Natural killer cell treated with Interleukin-12 subunit alpha and Interleukin-12 subunit beta and Interleukin-15 and Interleukin-18, amount 100 ng/mL, for 72 hours (primary cell): Measurements from ENCODE around the gene H1-8. TPM values are rescaled to one million over a fixed set of nuclear protein-coding genes. Genes with fewer than 3 reads are reported as not detected.
A peak's percentile ranks its signal among the peaks of the same experiment; 100 is the strongest.

Experiments used
- ATAC-seq, 2 donors: fragments of 150-1000 bp; cut with Tn5 transposase in 1 of 2; sonication (Bioruptor Pico), chemical (Tn5 transposase) in 1 of 2; 2 replicates each; pipeline ENCODE4 v1.10.0; 2021
- DNase-seq: peaks from one replicate; pipeline ENCODE4 v3.0.0; 2022; ENCODE audit warnings: low spot score
- H3K27ac Mint-ChIP-seq, 2 donors: 1 replicate in 1 of 2; 2 replicates in 1 of 2; pipeline ENCODE4 v1.8.0; 2022; ENCODE audit warnings: mixed read lengths in 2 of 2, mild to moderate bottlenecking in 1 of 2, moderate library complexity in 1 of 2
- H3K27me3 Mint-ChIP-seq, 2 donors: 1 replicate in 1 of 2; 2 replicates in 1 of 2; pipeline ENCODE4 v1.8.0; 2022; ENCODE audit warnings: mixed read lengths in 2 of 2
- H3K36me3 Mint-ChIP-seq: one replicate; pipeline ENCODE4 v1.8.0; 2022; ENCODE audit warnings: mixed read lengths
- H3K4me1 Mint-ChIP-seq, 2 donors: 1 replicate in 1 of 2; 2 replicates in 1 of 2; pipeline ENCODE4 v1.8.0; 2022; ENCODE audit warnings: low read depth in 2 of 2, mixed read lengths in 2 of 2, mild to moderate bottlenecking in 1 of 2
- H3K4me3 Mint-ChIP-seq: one replicate; pipeline ENCODE4 v1.8.0; 2022; ENCODE audit warnings: mixed read lengths
- H3K9me3 Mint-ChIP-seq: 2 replicates; pipeline ENCODE4 v1.8.0; 2022; ENCODE audit warnings: mixed read lengths
- total RNA-seq, 2 donors: library from RNA; stranded (reverse); gene quantifications; one replicate each; pipeline ENCODE4 v1.2.3, GENCODE V29; 2022

H1-8 gene
- total RNA-seq, 2 donors from 2014 or later: not detected

DNA sequence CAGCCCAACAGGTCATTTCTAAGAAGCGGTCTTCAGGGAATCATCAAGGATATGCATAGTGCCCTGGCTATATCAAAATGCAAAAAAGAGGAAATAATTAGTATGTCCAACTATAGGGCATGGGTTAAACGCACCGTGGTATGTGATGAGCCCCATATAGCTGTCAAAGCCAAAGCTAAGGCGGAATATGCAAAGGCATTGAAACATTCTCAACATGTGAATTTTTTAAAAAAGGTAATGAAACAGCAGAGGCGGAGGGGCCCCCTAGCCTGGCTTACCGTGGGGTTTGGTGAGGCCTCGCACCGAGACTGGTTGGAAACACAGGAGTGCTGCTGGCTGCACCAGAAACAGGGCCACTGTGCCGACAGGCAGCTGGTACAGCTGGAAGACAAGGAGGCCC is 40.3 kb downstream of the H1-8 start:
- peaks cover 5 to 17% of the 10 kb centered on the region in 2 donors for H3K4me1 Mint-ChIP-seq
- no peak for ATAC-seq
- no peak overlapping the region for H3K4me3 Mint-ChIP-seq
- no peaks in the 10 kb centered on the region for H3K36me3 Mint-ChIP-seq
- H3K27ac Mint-ChIP-seq: no peak overlapping the region
- H3K27me3 Mint-ChIP-seq: no peaks in the 10 kb centered on the region
- H3K9me3 Mint-ChIP-seq: no peaks in the 10 kb centered on the region
- no peak for DNase-seq

DNA sequence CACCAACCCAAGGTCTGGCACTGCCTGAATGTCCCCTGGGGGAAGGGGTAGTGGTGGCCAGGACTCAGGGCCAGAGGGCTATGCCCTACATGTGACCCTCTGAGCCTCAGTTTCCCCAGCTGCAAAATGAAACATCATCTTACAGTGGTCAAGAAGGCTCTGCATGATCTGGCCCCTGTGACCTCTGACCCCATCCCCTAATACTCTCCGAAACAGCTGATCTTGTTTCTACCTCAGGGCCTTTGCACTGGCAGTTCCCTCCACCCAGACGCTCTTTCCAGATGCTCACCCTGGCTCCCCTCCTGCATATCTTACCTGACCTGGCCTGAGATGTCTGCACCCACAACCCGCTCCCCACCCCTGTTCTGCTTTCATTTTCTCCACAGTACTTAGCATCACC is 41.7 kb downstream of the H1-8 start:
- Mint-ChIP-seq H3K4me1 (peaks cover 5 to 11% of the 10 kb centered on the region in 2 donors), H3K9me3 (no peaks in the 10 kb centered on the region), H3K4me3 (no peak overlapping the region), H3K27ac (no peak overlapping the region), H3K36me3 (no peaks in the 10 kb centered on the region), H3K27me3 (no peaks in the 10 kb centered on the region)
- ATAC-seq (no peak), DNase-seq (no peak)

DNA sequence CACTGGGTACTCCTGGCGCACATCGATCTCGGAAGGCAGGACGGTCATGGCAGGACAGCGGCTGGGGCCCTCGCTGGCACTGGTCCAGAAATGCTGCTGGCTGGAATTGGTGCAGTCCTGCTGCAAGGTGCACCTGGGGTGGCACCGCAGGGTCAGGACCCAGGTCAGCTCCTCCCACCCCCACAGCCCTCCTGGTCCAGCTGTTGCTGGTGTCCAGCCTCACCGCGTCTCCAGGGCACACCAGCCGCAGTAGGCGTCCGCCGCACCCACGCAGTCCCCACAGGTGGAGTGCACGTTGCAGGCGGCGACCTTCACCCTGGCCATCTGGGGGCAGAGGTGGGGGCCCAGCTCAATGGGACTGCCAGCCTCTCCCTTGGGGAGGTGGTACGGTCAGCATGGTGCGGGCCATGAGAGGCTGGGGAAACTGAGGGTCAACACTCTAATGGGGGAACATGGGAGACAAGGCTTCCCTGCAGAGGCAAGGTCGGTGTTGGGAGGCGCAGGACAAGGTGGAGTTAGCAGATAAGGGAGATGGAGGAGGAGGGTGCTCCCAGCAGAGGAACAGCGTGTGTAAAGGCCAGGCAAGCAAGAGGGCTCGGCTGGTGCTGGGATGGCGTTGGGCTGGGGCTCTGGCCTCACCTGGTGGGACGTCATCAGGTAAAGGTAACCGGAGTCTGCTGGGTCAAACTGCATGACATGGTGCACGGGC is 43.1 kb downstream of the H1-8 start:
- H3K27me3 Mint-ChIP-seq: no peaks in the 10 kb centered on the region
- H3K4me3 Mint-ChIP-seq: no peak overlapping the region

DNA sequence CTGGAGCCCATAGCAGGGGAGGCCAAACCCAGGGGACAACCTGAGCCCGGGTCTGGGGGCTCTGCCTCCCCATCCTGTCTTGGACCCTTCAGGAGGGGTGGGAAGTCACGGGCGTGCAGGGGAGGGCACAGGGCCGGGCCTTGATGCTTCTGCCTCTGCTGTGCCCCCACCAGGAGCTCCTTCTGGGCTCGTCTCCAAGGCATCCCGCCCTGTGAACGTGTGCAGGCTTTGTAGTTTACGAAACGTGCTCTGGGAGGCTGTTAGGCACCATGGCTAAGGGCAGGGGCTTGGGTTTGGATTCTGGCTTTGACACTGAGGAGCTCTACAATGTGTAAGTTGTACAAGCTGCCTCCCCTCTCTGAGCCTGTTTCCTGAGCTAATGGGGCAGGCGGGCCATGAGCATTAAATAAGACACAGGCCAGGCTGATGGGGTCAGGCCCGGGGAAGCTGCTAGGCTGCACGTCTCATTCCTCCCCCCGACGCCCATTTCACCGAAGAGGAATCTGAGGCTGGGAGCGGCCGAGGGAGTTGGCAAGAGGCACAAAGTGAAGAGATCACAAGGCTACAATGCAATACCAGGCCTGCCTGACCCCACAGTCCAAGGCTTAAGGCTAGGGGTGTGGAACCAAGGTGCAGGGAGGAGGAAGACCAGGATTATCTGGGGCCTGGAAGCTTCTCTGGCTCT is 43.9 kb downstream of the H1-8 start:
- Mint-ChIP-seq H3K27ac (no peak overlapping the region), H3K4me3 (no peak overlapping the region), H3K4me1 (peaks cover 13 to 17% of the 10 kb centered on the region in 2 donors), H3K27me3 (no peaks in the 10 kb centered on the region), H3K9me3 (no peaks in the 10 kb centered on the region), H3K36me3 (no peaks in the 10 kb centered on the region)
- ATAC-seq (no peak), DNase-seq (no peak)

More for the DNA sequence above, 43.1 kb downstream of the H1-8 start:
- ATAC-seq: no peak
- H3K4me1 Mint-ChIP-seq: peaks cover 5 to 13% of the 10 kb centered on the region in 2 donors
- H3K27ac Mint-ChIP-seq: no peak overlapping the region
- H3K36me3 Mint-ChIP-seq: no peaks in the 10 kb centered on the region
- no peaks in the 10 kb centered on the region for H3K9me3 Mint-ChIP-seq
- DNase-seq: no peak

DNA sequence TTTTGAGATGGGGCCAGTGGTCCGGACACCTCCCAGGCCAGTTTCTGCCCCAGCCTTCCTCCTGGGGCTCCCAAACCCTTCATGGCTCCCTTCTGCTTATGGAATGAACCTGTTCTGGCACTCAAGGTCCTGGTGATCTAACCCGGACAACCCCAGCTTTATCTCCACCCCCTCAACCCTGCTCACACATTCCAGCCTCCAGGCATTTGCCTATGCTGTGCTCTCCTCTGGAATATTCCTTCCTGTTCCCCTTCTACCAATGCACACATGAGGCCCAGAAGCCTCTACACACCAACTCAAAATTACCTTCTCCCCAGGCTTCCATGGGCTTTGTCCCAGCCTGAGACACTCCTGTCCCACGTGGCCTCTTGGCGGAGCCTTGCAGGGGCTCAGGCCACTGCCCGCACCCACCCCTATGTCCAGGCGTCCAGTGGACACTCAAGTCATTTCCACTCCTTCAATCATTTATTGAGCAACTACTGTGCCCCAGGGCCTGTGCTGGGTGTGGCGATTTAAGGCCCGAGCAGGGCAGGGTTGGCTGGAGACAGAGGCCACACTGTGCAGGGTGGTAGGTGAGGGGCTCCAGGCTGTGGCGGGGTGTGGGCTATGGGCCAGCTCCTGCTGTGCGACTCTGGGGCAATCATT is 44.7 kb downstream of the H1-8 start:
- H3K4me1 Mint-ChIP-seq: peaks cover 16 to 20% of the 10 kb centered on the region in 2 donors
- H3K9me3 Mint-ChIP-seq: no peaks in the 10 kb centered on the region
- H3K27me3 Mint-ChIP-seq: no peaks in the 10 kb centered on the region
- H3K4me3 Mint-ChIP-seq: no peak overlapping the region
- H3K36me3 Mint-ChIP-seq: no peaks in the 10 kb centered on the region
- no peak for ATAC-seq
- no peak for DNase-seq
- H3K27ac Mint-ChIP-seq: no peak overlapping the region

DNA sequence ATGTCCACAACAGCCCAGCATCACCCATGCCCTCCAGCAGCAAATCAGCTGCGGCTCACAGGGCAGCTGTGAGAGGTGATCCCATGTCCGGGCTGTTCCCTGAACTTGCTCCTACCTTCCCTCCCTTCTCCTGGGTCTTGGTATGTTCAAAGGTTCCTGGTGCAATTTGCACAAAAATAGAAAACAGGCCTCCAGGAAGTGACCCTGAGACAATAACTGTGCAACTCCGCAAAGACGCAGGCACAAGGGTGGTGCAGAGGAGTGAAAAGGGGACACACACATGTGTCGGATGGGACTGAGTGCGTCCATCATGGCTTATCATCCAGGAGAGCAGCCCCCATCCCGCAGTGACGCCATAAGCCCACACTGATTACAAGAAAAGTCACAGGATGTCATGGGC is 47.2 kb downstream of the H1-8 start:
- Mint-ChIP-seq H3K4me3 (no peak overlapping the region), H3K4me1 (peaks cover 33 to 37% of the 10 kb centered on the region in 2 donors), H3K27me3 (peaks cover 0 to 2% of the 10 kb centered on the region in 2 donors), H3K36me3 (no peaks in the 10 kb centered on the region), H3K27ac (no peak overlapping the region), H3K9me3 (no peaks in the 10 kb centered on the region)
- no peak for DNase-seq
- ATAC-seq: no peak

DNA sequence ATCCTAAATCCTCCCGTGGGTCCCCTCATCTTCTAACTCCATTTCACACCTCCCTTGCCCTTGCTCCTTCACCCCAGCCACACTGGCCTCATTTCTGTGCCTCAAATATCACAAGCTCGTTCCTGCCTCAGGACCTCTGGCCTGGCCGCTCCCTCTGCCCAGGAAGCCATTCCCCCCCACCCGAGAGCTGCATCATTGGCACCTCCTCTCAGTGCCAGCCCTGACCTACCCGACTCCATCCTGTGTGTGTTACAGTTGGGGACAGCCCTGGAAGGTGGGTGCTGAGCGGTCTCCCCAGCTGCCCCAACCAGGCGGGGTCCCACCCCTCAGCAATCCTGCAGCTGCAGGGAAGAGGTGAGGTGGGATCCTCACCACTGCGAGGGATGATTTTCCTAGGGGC is 49.0 kb downstream of the H1-8 start:
- H3K9me3 Mint-ChIP-seq: no peaks in the 10 kb centered on the region
- DNase-seq (no peak), ATAC-seq (no peak)
- peaks cover 33 to 43% of the 10 kb centered on the region in 2 donors for H3K4me1 Mint-ChIP-seq
- H3K36me3 Mint-ChIP-seq: no peaks in the 10 kb centered on the region
- peaks cover 0 to 2% of the 10 kb centered on the region in 2 donors for H3K27me3 Mint-ChIP-seq
- H3K4me3 Mint-ChIP-seq: no peak overlapping the region
- no peak overlapping the region for H3K27ac Mint-ChIP-seq

DNA sequence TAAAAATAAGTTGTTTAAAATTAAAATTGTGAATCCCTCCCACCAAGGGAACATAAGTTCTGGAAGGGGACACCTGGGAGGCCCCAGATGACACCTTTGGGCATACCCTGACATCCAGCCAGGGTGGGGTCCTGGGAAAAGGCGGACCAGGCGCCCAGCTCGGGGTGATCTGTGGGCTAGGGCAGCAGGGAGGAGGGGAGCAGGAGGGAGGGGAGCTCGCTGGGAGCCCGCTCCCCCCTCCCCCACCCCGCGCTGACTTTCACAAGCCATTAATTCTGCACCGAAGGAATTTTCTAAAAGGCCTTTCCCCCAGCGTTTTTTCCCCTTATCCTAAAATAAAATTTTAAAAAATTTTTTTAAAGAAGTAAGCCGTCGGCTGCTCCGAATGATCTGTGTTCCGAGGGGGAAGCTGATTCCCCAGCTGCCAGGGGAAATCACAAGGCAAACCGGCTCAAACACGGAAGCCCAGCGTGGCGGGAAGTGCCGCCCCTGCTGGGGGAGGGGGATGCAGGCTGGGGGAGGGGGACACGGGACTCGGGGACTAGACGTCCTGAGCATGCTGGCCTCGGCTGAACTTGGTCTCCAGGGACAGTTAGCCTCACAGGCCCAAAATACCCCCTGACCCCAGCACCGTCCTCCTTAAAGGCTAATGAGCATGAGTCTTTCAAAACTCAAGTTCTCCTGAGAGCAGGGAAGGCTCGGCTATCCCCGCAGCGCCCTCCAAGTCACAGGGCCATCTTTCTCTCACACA is 49.6 kb downstream of the H1-8 start:
- Mint-ChIP-seq H3K4me1 (peaks cover 31 to 43% of the 10 kb centered on the region in 2 donors), H3K9me3 (no peaks in the 10 kb centered on the region), H3K4me3 (peak overlapping the region; percentile 65), H3K36me3 (no peaks in the 10 kb centered on the region), H3K27me3 (peaks cover 0 to 2% of the 10 kb centered on the region in 2 donors), H3K27ac (no peak overlapping the region)
- ATAC-seq (no peak), DNase-seq (no peak)

DNA sequence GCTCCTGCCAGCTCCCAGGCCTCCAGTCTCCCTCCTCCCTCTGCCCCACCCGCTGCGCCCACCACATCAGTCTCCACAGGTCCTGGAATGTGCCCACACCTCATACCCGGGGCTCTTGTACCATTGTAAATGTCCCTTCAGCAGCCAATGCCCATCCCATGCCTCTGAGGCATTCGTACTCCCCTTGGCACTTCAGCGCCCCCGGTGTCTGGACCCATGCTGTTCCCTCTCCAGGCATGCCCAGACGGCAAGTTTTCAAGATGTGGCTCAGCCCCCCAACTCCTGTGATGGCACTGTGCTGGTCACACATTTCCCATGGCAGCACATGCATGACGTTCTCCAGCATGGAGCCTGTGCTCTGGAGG is 50.2 kb downstream of the H1-8 start:
- peak overlapping the region; percentile 65 for H3K4me3 Mint-ChIP-seq
- H3K9me3 Mint-ChIP-seq: no peaks in the 10 kb centered on the region
- peaks cover 27 to 42% of the 10 kb centered on the region in 2 donors for H3K4me1 Mint-ChIP-seq
- H3K27me3 Mint-ChIP-seq: peaks cover 0 to 6% of the 10 kb centered on the region in 2 donors
- ATAC-seq: peak; percentile 10 to 29
- no peaks in the 10 kb centered on the region for H3K36me3 Mint-ChIP-seq
- peak overlapping the region; percentile 63 to 65 for H3K27ac Mint-ChIP-seq
- DNase-seq: no peak

DNA sequence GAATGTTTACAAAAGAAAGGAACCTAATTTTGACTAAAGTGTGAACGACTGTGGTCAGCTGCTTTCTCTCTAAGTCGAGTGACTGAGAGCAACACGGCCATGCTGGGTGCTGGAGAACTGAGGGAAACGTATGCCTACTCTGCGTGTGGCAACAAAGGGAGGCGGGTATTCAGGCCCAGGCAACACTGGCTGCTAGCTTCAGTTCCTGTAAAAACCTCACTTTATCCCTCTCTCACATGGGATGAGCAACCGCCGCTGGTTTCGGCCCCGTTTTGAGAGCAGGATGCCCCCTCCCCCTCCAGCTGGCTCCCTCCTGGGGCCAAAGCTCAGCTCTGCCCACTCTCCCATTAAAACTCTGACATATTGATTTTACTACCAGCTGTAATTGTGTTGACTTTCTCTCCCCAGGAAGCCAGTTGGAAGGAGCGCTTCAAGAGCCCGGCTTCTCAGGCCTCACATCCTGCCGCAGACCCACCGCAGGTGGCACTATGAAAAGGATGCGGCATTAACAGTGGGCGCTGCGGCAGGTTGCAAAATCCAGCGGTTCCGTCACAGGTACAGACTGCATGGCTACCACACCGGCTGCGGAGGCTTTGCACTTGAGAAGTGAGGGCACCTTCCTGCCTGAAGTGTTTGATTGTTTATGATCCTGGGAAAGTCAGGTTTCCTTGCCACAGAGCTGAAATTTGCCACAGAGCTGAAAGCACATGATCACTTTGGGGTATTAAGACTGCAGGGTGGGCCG is 50.8 kb downstream of the H1-8 start:
- no peaks in the 10 kb centered on the region for H3K9me3 Mint-ChIP-seq
- peaks cover 0 to 6% of the 10 kb centered on the region in 2 donors for H3K27me3 Mint-ChIP-seq
- H3K4me3 Mint-ChIP-seq: peak overlapping the region; percentile 65
- peaks cover 27 to 45% of the 10 kb centered on the region in 2 donors for H3K4me1 Mint-ChIP-seq
- ATAC-seq: peak; percentile 89
- H3K36me3 Mint-ChIP-seq: no peaks in the 10 kb centered on the region
- DNase-seq: peak; percentile 86
- H3K27ac Mint-ChIP-seq: peak overlapping the region; percentile 63 to 65

DNA sequence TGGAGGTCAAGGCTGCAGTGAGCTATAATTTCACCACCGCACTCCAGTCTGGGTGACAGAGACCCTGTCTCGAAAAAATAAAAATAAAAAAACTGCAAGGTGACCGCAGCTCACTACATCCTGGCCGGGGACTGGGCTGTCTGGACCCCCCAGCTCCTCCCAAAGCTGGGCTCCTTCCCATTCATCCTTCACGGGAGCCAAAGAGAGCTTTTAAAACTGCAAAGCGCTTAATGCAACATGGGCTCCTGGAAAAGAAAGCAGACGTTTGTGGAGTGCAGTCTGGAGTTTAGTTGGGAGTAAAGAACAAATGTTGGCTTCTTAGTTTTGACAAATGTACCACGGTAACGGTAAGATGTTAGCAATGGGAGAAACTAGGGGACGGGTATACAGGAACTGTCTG is 51.4 kb downstream of the H1-8 start:
- Mint-ChIP-seq H3K4me1 (peaks cover 27 to 47% of the 10 kb centered on the region in 2 donors), H3K27me3 (peaks cover 0 to 6% of the 10 kb centered on the region in 2 donors), H3K4me3 (peak overlapping the region; percentile 65), H3K27ac (peak overlapping the region in 1 of 2 donors; percentile 65), H3K36me3 (no peaks in the 10 kb centered on the region), H3K9me3 (no peaks in the 10 kb centered on the region)
- ATAC-seq (no peak), DNase-seq (no peak)

DNA sequence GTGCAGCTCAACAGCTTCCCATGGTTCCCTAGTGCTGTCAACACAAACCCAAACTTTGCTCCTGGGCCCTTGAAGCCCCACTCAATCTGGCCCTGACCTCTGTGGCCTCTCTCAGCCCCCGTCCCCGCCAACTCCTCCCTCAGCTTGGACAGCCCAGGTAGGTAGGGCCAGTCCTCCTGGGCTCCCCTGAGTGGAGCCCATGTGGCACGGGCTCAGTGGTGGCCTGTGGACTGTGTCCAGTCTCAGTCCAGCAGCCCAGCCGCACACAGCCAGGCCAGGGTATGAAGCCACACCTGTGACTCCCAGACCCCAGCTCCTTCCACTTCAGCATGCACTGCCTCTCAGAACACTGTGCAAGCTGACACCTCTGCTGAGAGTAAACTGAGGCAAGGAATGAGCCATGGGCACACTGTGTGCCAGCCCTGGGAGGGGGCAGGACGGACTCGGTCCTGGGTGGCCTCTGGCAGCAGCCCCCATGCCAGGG is 52.0 kb downstream of the H1-8 start:
- no peaks in the 10 kb centered on the region for H3K36me3 Mint-ChIP-seq
- H3K27ac Mint-ChIP-seq: no peak overlapping the region
- ATAC-seq: no peak
- DNase-seq: no peak
- H3K27me3 Mint-ChIP-seq: peaks cover 0 to 6% of the 10 kb centered on the region in 2 donors
- peaks cover 27 to 52% of the 10 kb centered on the region in 2 donors for H3K4me1 Mint-ChIP-seq
- H3K4me3 Mint-ChIP-seq: no peak overlapping the region
- no peaks in the 10 kb centered on the region for H3K9me3 Mint-ChIP-seq
